ENCODE results near the gene CLEC19A.
"Not testable (repeated sequence)": the region's sequence is repeated elsewhere in the genome, so short reads cannot be mapped to it uniquely, and the experiment has no call there.

The CLEC19A gene

DNA sequence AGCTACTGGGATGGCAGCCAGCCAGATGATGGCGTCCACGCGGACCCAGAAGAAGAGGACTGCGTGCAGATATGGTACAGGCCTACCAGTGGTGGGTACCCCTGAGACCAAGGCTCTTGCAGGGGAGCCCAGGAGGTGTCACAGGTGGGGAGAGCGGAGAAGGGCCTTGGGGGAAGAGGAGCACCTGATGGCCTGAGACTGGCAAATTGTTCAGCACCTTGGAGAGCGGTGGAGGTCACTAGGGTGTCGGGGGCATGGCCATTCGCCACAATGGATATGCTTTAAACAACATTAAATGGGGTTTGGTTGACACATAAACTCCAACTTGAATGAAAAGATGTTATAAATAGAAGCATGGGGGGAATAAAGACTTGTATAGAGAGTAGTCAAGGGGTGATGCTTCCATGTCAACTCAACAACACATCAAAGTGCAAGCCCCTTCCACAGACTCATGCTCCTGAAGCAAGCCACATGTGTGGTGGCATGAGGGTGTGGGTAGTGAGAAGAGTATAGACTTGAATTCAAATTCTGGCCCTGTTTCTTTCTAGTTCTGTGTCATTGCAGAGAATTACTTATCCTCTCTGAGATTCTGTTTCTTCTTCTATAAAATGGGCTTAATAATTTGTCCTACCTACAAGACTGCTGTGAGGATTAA lies 22.2 kb downstream of the CLEC19A start:
- peak; percentile 27 for DNase-seq (ENCODE audit: low read depth)
- TF ChIP-seq MYC (IDR thresholded peaks at IDR 0.05; ENCODE audit: low read depth, low read length) (no peak), POLR2A (IDR thresholded peaks at IDR 0.05; ENCODE audit: extremely low read depth, insufficient read length) (no peak), CTCF (IDR thresholded peaks at IDR 0.05; ENCODE audit: low read depth, low read length) (no peak)
- TF ChIP-seq, protein P1, sequence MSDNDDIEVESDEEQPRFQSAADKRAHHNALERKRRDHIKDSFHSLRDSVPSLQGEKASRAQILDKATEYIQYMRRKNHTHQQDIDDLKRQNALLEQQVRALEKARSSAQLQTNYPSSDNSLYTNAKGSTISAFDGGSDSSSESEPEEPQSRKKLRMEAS (IDR thresholded peaks at IDR 0.05; ENCODE audit: low read depth, low read length), result no peak
- no peak overlapping the region for H3K4me3 ChIP-seq (ENCODE audit: low read depth, low read length)

DNA sequence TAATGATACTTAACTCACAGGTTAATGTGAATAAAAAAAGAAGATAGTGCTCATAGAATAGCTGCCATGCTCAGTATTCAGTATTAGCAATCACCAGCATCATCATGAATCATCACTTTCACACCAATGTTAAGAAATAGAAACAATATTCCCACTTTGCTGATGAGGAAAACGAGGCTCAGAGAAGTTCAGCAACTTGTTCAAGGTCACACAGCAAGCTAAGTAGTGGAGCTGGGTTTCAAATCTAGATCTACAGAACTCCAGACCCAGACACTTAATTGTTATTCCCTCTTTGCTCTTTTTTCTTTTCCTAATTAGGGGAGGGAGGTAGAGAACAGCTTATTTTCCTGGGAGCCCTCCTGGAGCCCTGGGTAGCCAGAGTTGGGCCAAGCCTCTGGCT lies 22.9 kb downstream of the CLEC19A start:
- no peak for TF ChIP-seq CTCF (IDR thresholded peaks at IDR 0.05; ENCODE audit: low read depth, low read length)
- no peak for TF ChIP-seq POLR2A (IDR thresholded peaks at IDR 0.05; ENCODE audit: extremely low read depth, insufficient read length)
- TF ChIP-seq, protein P1 (IDR thresholded peaks at IDR 0.05; ENCODE audit: low read depth, low read length), result no peak
- TF ChIP-seq MYC (IDR thresholded peaks at IDR 0.05; ENCODE audit: low read depth, low read length), result no peak
- DNase-seq (ENCODE audit: low read depth), result no peak
- H3K4me3 ChIP-seq (ENCODE audit: low read depth, low read length), result no peak overlapping the region

DNA sequence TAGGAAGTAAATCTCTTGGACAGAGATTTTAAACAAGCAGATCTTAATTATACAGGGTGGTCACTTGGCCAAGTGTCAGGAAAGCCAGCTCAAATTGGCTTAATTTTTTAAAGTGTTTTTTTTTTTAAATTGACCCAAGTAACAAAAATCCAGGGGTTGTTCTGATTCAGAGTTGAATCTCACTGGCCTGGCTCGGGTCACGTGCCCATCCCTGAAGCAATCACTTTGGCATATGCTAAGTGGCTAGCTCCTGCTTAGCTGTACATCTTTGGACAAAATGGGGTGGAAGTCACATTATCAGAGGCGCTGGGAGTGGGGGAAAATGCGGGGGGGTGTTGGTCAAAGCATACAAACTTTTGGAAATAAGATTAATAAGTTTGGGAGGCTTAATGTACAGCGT lies 23.6 kb downstream of the CLEC19A start:
- no peak for DNase-seq (ENCODE audit: low read depth)
- H3K4me3 ChIP-seq (ENCODE audit: low read depth, low read length), result no peak overlapping the region
- TF ChIP-seq POLR2A (IDR thresholded peaks at IDR 0.05; ENCODE audit: extremely low read depth, insufficient read length) (no peak), MYC (IDR thresholded peaks at IDR 0.05; ENCODE audit: low read depth, low read length) (no peak), CTCF (IDR thresholded peaks at IDR 0.05; ENCODE audit: low read depth, low read length) (no peak)
- TF ChIP-seq, protein P1 (IDR thresholded peaks at IDR 0.05; ENCODE audit: low read depth, low read length), result no peak

DNA sequence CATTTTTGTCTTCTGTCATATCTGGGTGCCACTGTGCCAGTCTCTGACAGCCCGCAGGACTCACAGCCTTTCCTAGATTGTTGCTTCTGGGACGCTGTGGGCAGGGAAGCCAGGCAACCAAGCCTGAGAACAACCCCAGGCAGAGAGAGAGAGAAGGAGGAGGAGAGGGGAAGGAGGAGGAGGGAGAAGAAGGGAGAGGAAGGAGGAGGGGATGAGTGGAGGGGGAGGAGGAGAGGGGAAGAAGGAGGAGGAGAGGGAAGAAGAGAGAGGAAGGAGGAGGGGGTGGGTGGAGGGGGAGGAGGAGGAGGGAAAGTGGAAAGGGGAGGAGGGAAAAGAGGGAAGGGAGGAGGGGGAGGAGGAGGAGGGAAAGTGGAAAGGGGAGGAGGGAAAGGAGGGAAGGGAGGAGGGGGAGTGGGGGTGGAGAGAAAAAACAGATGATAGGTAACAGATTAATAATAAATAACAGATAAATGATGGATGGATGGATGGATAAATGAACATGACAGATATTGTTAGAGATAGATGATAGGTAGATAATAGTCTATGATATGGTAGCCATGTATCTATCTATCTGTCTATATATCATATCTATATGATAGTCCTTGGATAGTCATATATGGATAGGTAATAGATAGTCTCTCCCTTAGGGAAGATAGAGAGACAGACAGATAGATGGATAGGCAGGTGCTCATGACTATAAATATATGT lies 29.3 kb downstream of the CLEC19A start:
- no peak for DNase-seq (ENCODE audit: low read depth)
- H3K4me3 ChIP-seq (ENCODE audit: low read depth, low read length), result no peak overlapping the region
- TF ChIP-seq POLR2A (IDR thresholded peaks at IDR 0.05; ENCODE audit: extremely low read depth, insufficient read length) (no peak), MYC (IDR thresholded peaks at IDR 0.05; ENCODE audit: low read depth, low read length) (no peak)
- TF ChIP-seq, protein P1 (IDR thresholded peaks at IDR 0.05; ENCODE audit: low read depth, low read length), result no peak

- DNase-seq (ENCODE audit: low read depth), result no peak
- TF ChIP-seq CTCF (IDR thresholded peaks at IDR 0.05; ENCODE audit: low read depth, low read length) (no peak), POLR2A (IDR thresholded peaks at IDR 0.05; ENCODE audit: extremely low read depth, insufficient read length) (no peak), MYC (IDR thresholded peaks at IDR 0.05; ENCODE audit: low read depth, low read length) (no peak)
- TF ChIP-seq, protein P1 (IDR thresholded peaks at IDR 0.05; ENCODE audit: low read depth, low read length), result no peak
- no peak overlapping the region for H3K4me3 ChIP-seq (ENCODE audit: low read depth, low read length)
These were observed 30.4 kb downstream of the CLEC19A start for GRCh38 chr16:19315889-19316433.

GRCh38 chr16:19316846-19317245 lies 31.3 kb downstream of the CLEC19A start:
- DNase-seq (ENCODE audit: low read depth), result no peak
- H3K4me3 ChIP-seq (ENCODE audit: low read depth, low read length), result no peak overlapping the region
- TF ChIP-seq, protein P1 (IDR thresholded peaks at IDR 0.05; ENCODE audit: low read depth, low read length), result no peak
- no peak for TF ChIP-seq CTCF (IDR thresholded peaks at IDR 0.05; ENCODE audit: low read depth, low read length)
- TF ChIP-seq POLR2A (IDR thresholded peaks at IDR 0.05; ENCODE audit: extremely low read depth, insufficient read length), result no peak
- no peak for TF ChIP-seq MYC (IDR thresholded peaks at IDR 0.05; ENCODE audit: low read depth, low read length)

GRCh38 chr16:19321186-19321585 lies 35.7 kb downstream of the CLEC19A start:
- not testable (repeated sequence) for H3K4me3 ChIP-seq (ENCODE audit: low read depth, low read length); DNase-seq (ENCODE audit: low read depth)

Data from NB4 (cell line).